Keratinocyte (primary cell): ENCODE results near the gene MAP2K5. TPM values are rescaled to one million over a fixed set of nuclear protein-coding genes. Genes with fewer than 3 reads are reported as not detected.

Experiments
- DNase-seq: peaks from one replicate; pipeline ENCODE4 v3.0.0-alpha.2; 2011; ENCODE audit warnings: low read depth, missing footprints, low spot score
- FAIRE-seq: peaks from 2 replicates; lab custom pipeline; 2011; peaks lifted over from hg19 to GRCh38; lab: Jason Lieb, UNC
- H2AFZ ChIP-seq: 2 replicates; pipeline ENCODE4 v1.6.0; 2012; ENCODE audit warnings: low read length, control low read depth, inconsistent platforms; ENCODE audit not compliant: control insufficient read depth
- H3K27ac ChIP-seq: 2 replicates; pipeline ENCODE4 v1.5.1; 2011; ENCODE audit warnings: low read length; ENCODE audit not compliant: control insufficient read depth, insufficient read depth
- H3K27me3 ChIP-seq: 3 replicates; pipeline ENCODE4 v1.6.0; 2011; ENCODE audit warnings: low read length; ENCODE audit not compliant: control insufficient read depth, insufficient read depth; ENCODE audit errors: extremely low read depth
- H3K36me3 ChIP-seq, 2 experiments: 2 replicates in 1 of 2; 3 replicates in 1 of 2; pipeline ENCODE4 v1.5.1; 2011; ENCODE audit warnings: low read length in 2 of 2, mild to moderate bottlenecking in 1 of 2; ENCODE audit not compliant: control insufficient read depth in 2 of 2, insufficient read depth in 2 of 2; ENCODE audit errors: extremely low read depth in 1 of 2
- H3K4me1 ChIP-seq: 3 replicates; pipeline ENCODE4 v1.5.1; 2011; ENCODE audit warnings: low read length; ENCODE audit not compliant: control insufficient read depth, insufficient read depth; ENCODE audit errors: extremely low read depth
- H3K4me2 ChIP-seq: 3 replicates; pipeline ENCODE4 v1.6.0; 2011; ENCODE audit warnings: low read depth, low read length; ENCODE audit not compliant: control insufficient read depth, insufficient read depth; ENCODE audit errors: extremely low read depth
- H3K4me3 ChIP-seq, 3 experiments: fragments of 200-600 bp in 1 of 3; sonication (generic) in 1 of 3; 2 replicates in 2 of 3; 3 replicates in 1 of 3; pipeline ENCODE4 v1.5.1; 2011 to 2016; ENCODE audit warnings: low read length in 3 of 3, mild to moderate bottlenecking in 3 of 3, control low read depth in 2 of 3, inconsistent platforms in 1 of 3, low read depth in 1 of 3, mixed read lengths in 1 of 3, mixed run types in 1 of 3, moderate library complexity in 1 of 3; ENCODE audit not compliant: control insufficient read depth in 2 of 3, insufficient read depth in 2 of 3; ENCODE audit errors: extremely low read depth in 1 of 3
- H3K79me2 ChIP-seq: 2 replicates; pipeline ENCODE4 v1.6.0; 2012; ENCODE audit warnings: low read length; ENCODE audit not compliant: control insufficient read depth, insufficient read depth
- H3K9ac ChIP-seq: 3 replicates; pipeline ENCODE4 v1.6.0; 2011; ENCODE audit warnings: low read length; ENCODE audit not compliant: control insufficient read depth, insufficient read depth; ENCODE audit errors: extremely low read depth
- H3K9me1 ChIP-seq: 3 replicates; pipeline ENCODE4 v1.6.0; 2011; ENCODE audit warnings: low read length; ENCODE audit not compliant: control insufficient read depth, insufficient read depth; ENCODE audit errors: extremely low read depth
- H3K9me3 ChIP-seq: 2 replicates; pipeline ENCODE4 v1.5.1; 2012; ENCODE audit warnings: low read depth, low read length; ENCODE audit not compliant: control insufficient read depth
- H4K20me1 ChIP-seq: 3 replicates; pipeline ENCODE4 v1.6.0; 2011; ENCODE audit warnings: low read length; ENCODE audit not compliant: control insufficient read depth, insufficient read depth; ENCODE audit errors: extremely low read depth
- EZH2 ChIP-seq: IDR thresholded peaks from one replicate; pipeline ENCODE4 v1.6.1; 2012; ENCODE audit warnings: inconsistent platforms, mild to moderate bottlenecking, low read length, moderate library complexity
- dilution Hi-C: fragments of 300-500 bp; cut with MboI; formaldehyde crosslinking; loops from one replicate; pipeline ENCODE4 v1.7.0; 2020; ENCODE audit warnings: low sequenced_read_pairs; ENCODE audit not compliant: extremely low pct_ligation_motif_present
- polyA plus RNA-seq, 5 experiments: library from polyadenylated mRNA; depleted of rRNA in 3 of 5; stranded (reverse) in 3 of 5; stranded (forward) in 1 of 5; unstranded in 1 of 5; fragments of >200 nt; gene quantifications; 1 replicate in 1 of 5; 2 replicates in 3 of 5; 3 replicates in 1 of 5; pipeline versions ENCODE4 v1.2.1 to v1.2.3, GENCODE V29; 2011 to 2012; ENCODE audit warnings: missing spikeins in 2 of 5, low read depth in 1 of 5, low replicate concordance in 1 of 5
- TF ChIP-seq, protein P1 (sequence below), 3 experiments: IDR thresholded peaks in 1 of 3; conservative IDR thresholded peaks in 1 of 3; optimal IDR thresholded peaks in 1 of 3; 2 replicates in 2 of 3; 3 replicates in 1 of 3; pipeline versions ENCODE3 to v1.5.1; 2011; ENCODE audit warnings: low read length in 3 of 3, mild to moderate bottlenecking in 3 of 3, moderate library complexity in 2 of 3, control low read depth in 1 of 3, inconsistent platforms in 1 of 3; ENCODE audit not compliant: insufficient read depth in 2 of 3; ENCODE audit errors: extremely low read depth in 1 of 3

The MAP2K5 gene
- polyA plus RNA-seq, 1 donor (not counting 4 experiments of a cell fraction or from before 2014, with no cell fraction given), result 3.6 TPM

DNA sequence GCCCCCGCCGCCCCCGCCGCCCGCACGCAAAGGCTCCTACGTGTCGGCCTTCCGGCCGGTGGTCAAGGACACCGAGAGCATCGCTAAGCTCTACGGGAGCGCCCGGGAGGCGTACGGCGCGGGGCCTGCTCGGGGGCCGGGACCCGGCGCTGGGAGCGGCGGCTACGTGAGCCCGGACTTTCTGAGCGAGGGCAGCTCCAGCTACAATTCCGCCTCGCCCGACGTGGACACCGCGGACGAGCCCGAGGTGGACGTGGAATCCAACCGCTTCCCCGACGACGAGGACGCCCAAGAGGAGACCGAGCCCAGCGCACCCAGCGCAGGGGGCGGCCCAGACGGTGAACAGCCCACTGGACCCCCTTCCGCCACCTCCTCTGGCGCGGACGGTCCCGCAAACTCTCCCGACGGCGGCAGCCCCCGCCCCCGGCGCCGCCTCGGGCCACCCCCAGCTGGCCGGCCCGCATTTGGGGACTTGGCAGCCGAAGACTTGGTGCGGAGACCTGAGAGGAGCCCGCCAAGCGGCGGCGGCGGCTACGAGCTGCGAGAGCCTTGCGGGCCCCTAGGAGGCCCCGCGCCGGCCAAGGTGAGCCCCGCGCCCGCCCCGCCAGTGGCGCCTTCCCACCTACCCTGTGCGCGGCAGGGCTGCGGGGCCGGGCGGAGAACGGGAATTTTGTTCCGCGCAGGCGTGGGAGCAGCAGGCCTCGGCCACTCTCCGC lies 285.2 kb downstream of the MAP2K5 start:
- DNase-seq (no peak), FAIRE-seq (no peak)
- peak; percentile 85 for TF ChIP-seq EZH2
- TF ChIP-seq, protein P1, sequence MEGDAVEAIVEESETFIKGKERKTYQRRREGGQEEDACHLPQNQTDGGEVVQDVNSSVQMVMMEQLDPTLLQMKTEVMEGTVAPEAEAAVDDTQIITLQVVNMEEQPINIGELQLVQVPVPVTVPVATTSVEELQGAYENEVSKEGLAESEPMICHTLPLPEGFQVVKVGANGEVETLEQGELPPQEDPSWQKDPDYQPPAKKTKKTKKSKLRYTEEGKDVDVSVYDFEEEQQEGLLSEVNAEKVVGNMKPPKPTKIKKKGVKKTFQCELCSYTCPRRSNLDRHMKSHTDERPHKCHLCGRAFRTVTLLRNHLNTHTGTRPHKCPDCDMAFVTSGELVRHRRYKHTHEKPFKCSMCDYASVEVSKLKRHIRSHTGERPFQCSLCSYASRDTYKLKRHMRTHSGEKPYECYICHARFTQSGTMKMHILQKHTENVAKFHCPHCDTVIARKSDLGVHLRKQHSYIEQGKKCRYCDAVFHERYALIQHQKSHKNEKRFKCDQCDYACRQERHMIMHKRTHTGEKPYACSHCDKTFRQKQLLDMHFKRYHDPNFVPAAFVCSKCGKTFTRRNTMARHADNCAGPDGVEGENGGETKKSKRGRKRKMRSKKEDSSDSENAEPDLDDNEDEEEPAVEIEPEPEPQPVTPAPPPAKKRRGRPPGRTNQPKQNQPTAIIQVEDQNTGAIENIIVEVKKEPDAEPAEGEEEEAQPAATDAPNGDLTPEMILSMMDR (optimal IDR thresholded peaks at IDR 0.05 in 1 of 3, IDR thresholded peaks at IDR 0.05 in 1 of 3, conservative IDR thresholded peaks at IDR 0.05 in 1 of 3; ENCODE audit: extremely low read depth in 1 of 3, insufficient read depth in 2 of 3, low read length in 3 of 3), result no peak
- H3K9ac ChIP-seq, result no peak overlapping the region
- H3K79me2 ChIP-seq, result no peaks in the 10 kb centered on the region
- H3K36me3 ChIP-seq, result no peaks in the 10 kb centered on the region
- H4K20me1 ChIP-seq, result peaks cover 11% of the 10 kb centered on the region
- H3K9me1 ChIP-seq, result no peaks in the 10 kb centered on the region
- H3K27me3 ChIP-seq, result peaks cover 97% of the 10 kb centered on the region
- H3K9me3 ChIP-seq, result no peaks in the 10 kb centered on the region
- dilution Hi-C loops, result no loop called here
- peaks cover 7% of the 10 kb centered on the region for H3K4me1 ChIP-seq
- H3K4me2 ChIP-seq, result peak overlapping the region; percentile 41
- H3K27ac ChIP-seq, result no peak overlapping the region
- no peak overlapping the region for H3K4me3 ChIP-seq
- H2AFZ ChIP-seq, result no peak overlapping the region

DNA sequence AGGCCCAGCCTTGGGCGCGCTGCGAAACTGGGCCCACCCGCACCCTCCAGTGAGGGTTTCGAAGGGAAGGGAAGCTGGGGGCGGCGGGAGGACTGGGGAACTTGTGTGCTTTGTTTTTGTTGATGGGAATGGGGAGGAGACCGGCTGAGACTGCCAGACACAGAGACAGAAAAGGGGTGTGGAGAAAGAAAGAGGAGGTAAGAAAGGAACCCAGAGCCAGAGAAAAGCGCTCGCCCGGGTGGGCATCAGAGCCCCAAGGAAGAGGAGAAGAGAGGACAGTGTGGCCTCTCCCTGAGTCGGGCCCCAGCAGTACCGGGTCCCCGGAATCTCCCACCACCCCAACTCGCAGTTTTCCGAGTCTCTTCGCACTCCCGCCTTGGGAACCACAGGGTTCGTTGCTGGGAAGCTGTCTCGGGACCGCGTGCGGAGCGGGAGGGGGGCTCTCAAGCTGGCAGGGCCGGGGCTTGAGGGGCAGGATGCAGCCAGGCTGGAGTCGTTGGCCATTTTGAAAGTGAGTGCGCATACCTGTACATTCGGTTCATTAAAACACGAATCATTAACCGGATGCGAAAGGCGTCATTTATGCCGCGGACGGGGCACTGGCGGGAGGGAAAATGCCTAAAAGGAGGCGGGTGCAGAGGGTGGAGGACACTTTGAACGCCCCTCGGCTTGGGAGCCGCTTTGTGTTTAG lies 285.9 kb downstream of the MAP2K5 start:
- H3K4me2 ChIP-seq, result peak overlapping the region; percentile 41

More for the DNA sequence above, 285.9 kb downstream of the MAP2K5 start:
- FAIRE-seq (no peak), DNase-seq (no peak)
- no peak overlapping the region for H3K27ac ChIP-seq
- no peak overlapping the region for H3K9ac ChIP-seq
- dilution Hi-C loops, result no loop called here
- H3K9me3 ChIP-seq, result no peaks in the 10 kb centered on the region
- TF ChIP-seq, protein P1 (optimal IDR thresholded peaks at IDR 0.05 in 1 of 3, IDR thresholded peaks at IDR 0.05 in 1 of 3, conservative IDR thresholded peaks at IDR 0.05 in 1 of 3; ENCODE audit: extremely low read depth in 1 of 3, insufficient read depth in 2 of 3, low read length in 3 of 3), result no peak
- peak; percentile 89 for TF ChIP-seq EZH2
- peaks cover 8% of the 10 kb centered on the region for H4K20me1 ChIP-seq
- no peaks in the 10 kb centered on the region for H3K79me2 ChIP-seq
- peaks cover 97% of the 10 kb centered on the region for H3K27me3 ChIP-seq
- H3K4me3 ChIP-seq, result peak overlapping the region in 1 of 3 experiments; percentile 10
- no peak overlapping the region for H2AFZ ChIP-seq
- no peaks in the 10 kb centered on the region for H3K9me1 ChIP-seq
- peaks cover 8% of the 10 kb centered on the region for H3K4me1 ChIP-seq
- no peaks in the 10 kb centered on the region for H3K36me3 ChIP-seq
